Measurements from ENCODE around the gene CATSPERB. TPM values are rescaled to one million over a fixed set of nuclear protein-coding genes. Genes with fewer than 3 reads are reported as not detected.

CATSPERB gene
- total and polyA plus RNA-seq, 10 of the 15 experiments (the other 5 are each of a cell fraction or from before 2014, with no cell fraction given) = not detected

DNA sequence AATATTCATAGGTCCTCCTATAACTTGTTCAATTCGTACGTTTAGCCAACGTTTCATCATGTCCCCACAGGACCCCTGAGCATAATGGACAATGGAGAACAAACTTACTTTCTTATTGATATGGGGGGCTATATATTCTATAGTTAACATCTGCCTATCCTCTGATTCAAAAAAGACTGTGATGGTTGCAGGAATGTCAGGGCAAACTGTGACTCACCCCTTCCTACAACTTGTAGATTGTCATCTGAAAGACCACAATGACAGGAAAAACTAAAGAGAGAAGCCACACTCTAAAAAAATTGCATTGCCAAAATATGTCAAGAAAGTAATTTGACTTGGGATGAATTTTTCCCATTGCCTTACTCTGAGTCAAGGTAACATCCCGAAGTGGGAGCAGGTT, 50.8 kb downstream of the CATSPERB start:
- no peak overlapping the region for H3K9ac ChIP-seq (ENCODE audit: control insufficient read depth, insufficient read depth, low read length)
- 22% methylated on average over 4 of the region's 4 CpGs for WGBS (ENCODE audit: insufficient coverage, insufficient replicate concordance, low lambda C conversion rate, missing lambda C conversion rate)
- ChIA-PET CTCF (no interaction called here), RAD21 (ENCODE audit: unreplicated experiment) (no interaction called here), POLR2A (no interaction called here), SMC1A (ENCODE audit: uncharacterized antibody, unreplicated experiment) (no interaction called here)
- no peaks in the 10 kb centered on the region for H3K36me3 ChIP-seq (ENCODE audit: control insufficient read depth in 2 of 2, insufficient read depth in 2 of 2, low read length in 1 of 2)
- in situ Hi-C loops (cut with MboI) (no loop called here), intact Hi-C loops (cut with micrococcal nuclease; ENCODE audit: unreplicated experiment) (no loop called here)
- TF ChIP-seq KDM1A (IDR thresholded peaks at IDR 0.05; ENCODE audit: borderline replicate concordance) (no peak), FOXK2 (IDR thresholded peaks at IDR 0.05) (no peak), RELA (IDR thresholded peaks at IDR 0.05; ENCODE audit: borderline replicate concordance, partially characterized antibody) (no peak), IRF4 (IDR thresholded peaks at IDR 0.05; ENCODE audit: low read depth, low read length) (no peak), KLF5 (IDR thresholded peaks at IDR 0.05; ENCODE audit: partially characterized antibody) (no peak), FOXM1 (IDR thresholded peaks at IDR 0.05; ENCODE audit: low read depth, low read length) (no peak), EZH2 (IDR thresholded peaks at IDR 0.05; ENCODE audit: borderline replicate concordance, control insufficient read depth, low read depth, low read length) (no peak), DPF2 (IDR thresholded peaks at IDR 0.05) (no peak), HDAC2 (IDR thresholded peaks at IDR 0.05) (no peak), HCFC1 (IDR thresholded peaks at IDR 0.05; ENCODE audit: low read length) (no peak), BRCA1 (IDR thresholded peaks at IDR 0.05; ENCODE audit: low read depth, low read length) (no peak), SUZ12 (IDR thresholded peaks at IDR 0.05; ENCODE audit: unreplicated experiment) (no peak)
- TF ChIP-seq, protein P1, sequence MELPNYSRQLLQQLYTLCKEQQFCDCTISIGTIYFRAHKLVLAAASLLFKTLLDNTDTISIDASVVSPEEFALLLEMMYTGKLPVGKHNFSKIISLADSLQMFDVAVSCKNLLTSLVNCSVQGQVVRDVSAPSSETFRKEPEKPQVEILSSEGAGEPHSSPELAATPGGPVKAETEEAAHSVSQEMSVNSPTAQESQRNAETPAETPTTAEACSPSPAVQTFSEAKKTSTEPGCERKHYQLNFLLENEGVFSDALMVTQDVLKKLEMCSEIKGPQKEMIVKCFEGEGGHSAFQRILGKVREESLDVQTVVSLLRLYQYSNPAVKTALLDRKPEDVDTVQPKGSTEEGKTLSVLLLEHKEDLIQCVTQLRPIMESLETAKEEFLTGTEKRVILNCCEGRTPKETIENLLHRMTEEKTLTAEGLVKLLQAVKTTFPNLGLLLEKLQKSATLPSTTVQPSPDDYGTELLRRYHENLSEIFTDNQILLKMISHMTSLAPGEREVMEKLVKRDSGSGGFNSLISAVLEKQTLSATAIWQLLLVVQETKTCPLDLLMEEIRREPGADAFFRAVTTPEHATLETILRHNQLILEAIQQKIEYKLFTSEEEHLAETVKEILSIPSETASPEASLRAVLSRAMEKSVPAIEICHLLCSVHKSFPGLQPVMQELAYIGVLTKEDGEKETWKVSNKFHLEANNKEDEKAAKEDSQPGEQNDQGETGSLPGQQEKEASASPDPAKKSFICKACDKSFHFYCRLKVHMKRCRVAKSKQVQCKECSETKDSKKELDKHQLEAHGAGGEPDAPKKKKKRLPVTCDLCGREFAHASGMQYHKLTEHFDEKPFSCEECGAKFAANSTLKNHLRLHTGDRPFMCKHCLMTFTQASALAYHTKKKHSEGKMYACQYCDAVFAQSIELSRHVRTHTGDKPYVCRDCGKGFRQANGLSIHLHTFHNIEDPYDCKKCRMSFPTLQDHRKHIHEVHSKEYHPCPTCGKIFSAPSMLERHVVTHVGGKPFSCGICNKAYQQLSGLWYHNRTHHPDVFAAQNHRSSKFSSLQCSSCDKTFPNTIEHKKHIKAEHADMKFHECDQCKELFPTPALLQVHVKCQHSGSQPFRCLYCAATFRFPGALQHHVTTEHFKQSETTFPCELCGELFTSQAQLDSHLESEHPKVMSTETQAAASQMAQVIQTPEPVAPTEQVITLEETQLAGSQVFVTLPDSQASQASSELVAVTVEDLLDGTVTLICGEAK (IDR thresholded peaks at IDR 0.05; ENCODE audit: borderline replicate concordance) = no peak
- TF ChIP-seq, protein P2, sequence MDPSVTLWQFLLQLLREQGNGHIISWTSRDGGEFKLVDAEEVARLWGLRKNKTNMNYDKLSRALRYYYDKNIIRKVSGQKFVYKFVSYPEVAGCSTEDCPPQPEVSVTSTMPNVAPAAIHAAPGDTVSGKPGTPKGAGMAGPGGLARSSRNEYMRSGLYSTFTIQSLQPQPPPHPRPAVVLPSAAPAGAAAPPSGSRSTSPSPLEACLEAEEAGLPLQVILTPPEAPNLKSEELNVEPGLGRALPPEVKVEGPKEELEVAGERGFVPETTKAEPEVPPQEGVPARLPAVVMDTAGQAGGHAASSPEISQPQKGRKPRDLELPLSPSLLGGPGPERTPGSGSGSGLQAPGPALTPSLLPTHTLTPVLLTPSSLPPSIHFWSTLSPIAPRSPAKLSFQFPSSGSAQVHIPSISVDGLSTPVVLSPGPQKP (IDR thresholded peaks at IDR 0.05; ENCODE audit: low read depth, low read length) = no peak
- TF ChIP-seq, protein P3, sequence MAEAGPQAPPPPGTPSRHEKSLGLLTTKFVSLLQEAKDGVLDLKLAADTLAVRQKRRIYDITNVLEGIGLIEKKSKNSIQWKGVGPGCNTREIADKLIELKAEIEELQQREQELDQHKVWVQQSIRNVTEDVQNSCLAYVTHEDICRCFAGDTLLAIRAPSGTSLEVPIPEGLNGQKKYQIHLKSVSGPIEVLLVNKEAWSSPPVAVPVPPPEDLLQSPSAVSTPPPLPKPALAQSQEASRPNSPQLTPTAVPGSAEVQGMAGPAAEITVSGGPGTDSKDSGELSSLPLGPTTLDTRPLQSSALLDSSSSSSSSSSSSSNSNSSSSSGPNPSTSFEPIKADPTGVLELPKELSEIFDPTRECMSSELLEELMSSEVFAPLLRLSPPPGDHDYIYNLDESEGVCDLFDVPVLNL (IDR thresholded peaks at IDR 0.05; ENCODE audit: low read depth, low read length) = no peak
- TF ChIP-seq, protein P4, sequence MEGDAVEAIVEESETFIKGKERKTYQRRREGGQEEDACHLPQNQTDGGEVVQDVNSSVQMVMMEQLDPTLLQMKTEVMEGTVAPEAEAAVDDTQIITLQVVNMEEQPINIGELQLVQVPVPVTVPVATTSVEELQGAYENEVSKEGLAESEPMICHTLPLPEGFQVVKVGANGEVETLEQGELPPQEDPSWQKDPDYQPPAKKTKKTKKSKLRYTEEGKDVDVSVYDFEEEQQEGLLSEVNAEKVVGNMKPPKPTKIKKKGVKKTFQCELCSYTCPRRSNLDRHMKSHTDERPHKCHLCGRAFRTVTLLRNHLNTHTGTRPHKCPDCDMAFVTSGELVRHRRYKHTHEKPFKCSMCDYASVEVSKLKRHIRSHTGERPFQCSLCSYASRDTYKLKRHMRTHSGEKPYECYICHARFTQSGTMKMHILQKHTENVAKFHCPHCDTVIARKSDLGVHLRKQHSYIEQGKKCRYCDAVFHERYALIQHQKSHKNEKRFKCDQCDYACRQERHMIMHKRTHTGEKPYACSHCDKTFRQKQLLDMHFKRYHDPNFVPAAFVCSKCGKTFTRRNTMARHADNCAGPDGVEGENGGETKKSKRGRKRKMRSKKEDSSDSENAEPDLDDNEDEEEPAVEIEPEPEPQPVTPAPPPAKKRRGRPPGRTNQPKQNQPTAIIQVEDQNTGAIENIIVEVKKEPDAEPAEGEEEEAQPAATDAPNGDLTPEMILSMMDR (IDR thresholded peaks at IDR 0.05 in 2 of 3, conservative IDR thresholded peaks at IDR 0.05 in 1 of 3; ENCODE audit: control insufficient read depth in 2 of 3, extremely low read depth in 1 of 3, insufficient read depth in 1 of 3, low read depth in 3 of 3, low read length in 3 of 3) = no peak
- H3K79me2 ChIP-seq (ENCODE audit: control insufficient read depth, insufficient read depth, low read length) = no peaks in the 10 kb centered on the region
- no peak for ATAC-seq
- no peak for DNase-seq (ENCODE audit: low read depth, low spot score)
- no TSS peak for BruUV-seq (replicated peaks)
- no peaks in the 10 kb centered on the region for H3K4me1 ChIP-seq (ENCODE audit: control insufficient read depth, insufficient read depth, low read length)
- no peak overlapping the region for H2AFZ ChIP-seq (ENCODE audit: control insufficient read depth, low read depth, low read length)
- FAIRE-seq = no peak
- no peaks in the 10 kb centered on the region; the same call in 2 of the 3 replicates for H3K9me3 ChIP-seq (replicated peaks; ENCODE audit: control insufficient read depth, insufficient read depth, low read length)
- no peak overlapping the region for H3K4me3 ChIP-seq
- H3K27ac ChIP-seq (ENCODE audit: control insufficient read depth, insufficient read depth) = no peak overlapping the region
- H4K20me1 ChIP-seq (ENCODE audit: control insufficient read depth, insufficient read depth) = no peaks in the 10 kb centered on the region
- H3K27me3 ChIP-seq (replicated peaks in 1 of 2; ENCODE audit: control insufficient read depth in 2 of 2, insufficient read depth in 2 of 2, low read length in 1 of 2) = no peaks in the 10 kb centered on the region
- H3K4me2 ChIP-seq (ENCODE audit: control insufficient read depth, insufficient read depth) = no peak overlapping the region

Measured in GM12878 (cell line).